ENCODE results near the gene CDC25C.

CDC25C gene

DNA sequence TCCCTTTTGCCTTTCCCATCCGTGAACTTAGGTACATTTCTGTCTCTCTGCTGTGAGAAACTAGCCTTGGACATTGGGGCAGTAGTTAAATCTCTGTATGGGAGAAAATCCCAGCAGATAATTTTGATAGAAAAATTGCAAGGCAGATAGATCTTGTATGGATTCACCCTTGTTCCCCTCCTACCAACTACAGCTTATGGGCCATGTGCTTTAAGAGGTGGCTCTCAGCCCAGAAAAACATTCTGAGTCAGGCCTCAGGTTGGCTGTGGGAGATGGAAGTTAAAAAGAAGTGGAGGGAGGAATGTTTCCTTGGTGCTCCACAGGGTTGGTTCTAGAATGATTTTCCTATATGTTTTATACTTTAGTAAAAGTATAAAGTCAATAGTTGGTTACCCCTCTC lies 19.5 kb upstream of the CDC25C start:
- no peak overlapping the region for H3K9ac ChIP-seq
- H3K27me3 ChIP-seq (ENCODE audit: control insufficient read depth, insufficient read depth, low read length): no peaks in the 10 kb centered on the region
- peaks cover 19% of the 10 kb centered on the region for H3K79me2 ChIP-seq
- TF ChIP-seq, protein P1, sequence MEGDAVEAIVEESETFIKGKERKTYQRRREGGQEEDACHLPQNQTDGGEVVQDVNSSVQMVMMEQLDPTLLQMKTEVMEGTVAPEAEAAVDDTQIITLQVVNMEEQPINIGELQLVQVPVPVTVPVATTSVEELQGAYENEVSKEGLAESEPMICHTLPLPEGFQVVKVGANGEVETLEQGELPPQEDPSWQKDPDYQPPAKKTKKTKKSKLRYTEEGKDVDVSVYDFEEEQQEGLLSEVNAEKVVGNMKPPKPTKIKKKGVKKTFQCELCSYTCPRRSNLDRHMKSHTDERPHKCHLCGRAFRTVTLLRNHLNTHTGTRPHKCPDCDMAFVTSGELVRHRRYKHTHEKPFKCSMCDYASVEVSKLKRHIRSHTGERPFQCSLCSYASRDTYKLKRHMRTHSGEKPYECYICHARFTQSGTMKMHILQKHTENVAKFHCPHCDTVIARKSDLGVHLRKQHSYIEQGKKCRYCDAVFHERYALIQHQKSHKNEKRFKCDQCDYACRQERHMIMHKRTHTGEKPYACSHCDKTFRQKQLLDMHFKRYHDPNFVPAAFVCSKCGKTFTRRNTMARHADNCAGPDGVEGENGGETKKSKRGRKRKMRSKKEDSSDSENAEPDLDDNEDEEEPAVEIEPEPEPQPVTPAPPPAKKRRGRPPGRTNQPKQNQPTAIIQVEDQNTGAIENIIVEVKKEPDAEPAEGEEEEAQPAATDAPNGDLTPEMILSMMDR (IDR thresholded peaks at IDR 0.05): no peak
- no peaks in the 10 kb centered on the region for H3K9me3 ChIP-seq (ENCODE audit: control insufficient read depth, low read length)
- no peak overlapping the region for H3K27ac ChIP-seq
- no peak overlapping the region for H2AFZ ChIP-seq
- H3K36me3 ChIP-seq (ENCODE audit: control insufficient read depth, insufficient read depth, low read length): no peaks in the 10 kb centered on the region
- peaks cover 13% of the 10 kb centered on the region for H3K4me1 ChIP-seq
- no peak overlapping the region for H3K4me3 ChIP-seq (ENCODE audit: low read depth, low read length)
- H3K4me2 ChIP-seq (ENCODE audit: low read length): no peak overlapping the region

DNA sequence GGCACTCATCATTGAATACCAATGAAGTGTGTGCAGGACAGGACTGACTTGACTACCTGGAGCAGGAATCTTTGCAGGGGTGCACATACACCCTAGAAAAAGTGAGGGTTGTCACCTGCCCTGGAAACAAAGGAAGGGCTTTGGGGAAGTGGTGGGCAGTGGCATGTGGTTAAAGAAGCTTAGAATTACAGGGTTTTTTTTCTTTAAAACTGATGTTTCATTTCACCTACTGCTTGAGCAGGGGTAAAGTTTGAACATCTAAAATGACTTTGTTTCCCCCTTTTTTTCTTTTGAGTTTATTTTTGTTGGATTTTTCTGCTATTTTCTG lies 18.9 kb upstream of the CDC25C start:
- Histone ChIP-seq H3K27me3 (ENCODE audit: control insufficient read depth, insufficient read depth, low read length) (no peaks in the 10 kb centered on the region), H3K4me2 (ENCODE audit: low read length) (no peak overlapping the region), H2AFZ (no peak overlapping the region), H3K4me3 (ENCODE audit: low read depth, low read length) (no peak overlapping the region), H3K36me3 (ENCODE audit: control insufficient read depth, insufficient read depth, low read length) (no peaks in the 10 kb centered on the region), H3K9me3 (ENCODE audit: control insufficient read depth, low read length) (no peaks in the 10 kb centered on the region), H3K9ac (no peak overlapping the region), H3K79me2 (peaks cover 14% of the 10 kb centered on the region), H3K4me1 (peaks cover 9% of the 10 kb centered on the region), H3K27ac (no peak overlapping the region)
- TF ChIP-seq, protein P1 (IDR thresholded peaks at IDR 0.05): no peak

DNA sequence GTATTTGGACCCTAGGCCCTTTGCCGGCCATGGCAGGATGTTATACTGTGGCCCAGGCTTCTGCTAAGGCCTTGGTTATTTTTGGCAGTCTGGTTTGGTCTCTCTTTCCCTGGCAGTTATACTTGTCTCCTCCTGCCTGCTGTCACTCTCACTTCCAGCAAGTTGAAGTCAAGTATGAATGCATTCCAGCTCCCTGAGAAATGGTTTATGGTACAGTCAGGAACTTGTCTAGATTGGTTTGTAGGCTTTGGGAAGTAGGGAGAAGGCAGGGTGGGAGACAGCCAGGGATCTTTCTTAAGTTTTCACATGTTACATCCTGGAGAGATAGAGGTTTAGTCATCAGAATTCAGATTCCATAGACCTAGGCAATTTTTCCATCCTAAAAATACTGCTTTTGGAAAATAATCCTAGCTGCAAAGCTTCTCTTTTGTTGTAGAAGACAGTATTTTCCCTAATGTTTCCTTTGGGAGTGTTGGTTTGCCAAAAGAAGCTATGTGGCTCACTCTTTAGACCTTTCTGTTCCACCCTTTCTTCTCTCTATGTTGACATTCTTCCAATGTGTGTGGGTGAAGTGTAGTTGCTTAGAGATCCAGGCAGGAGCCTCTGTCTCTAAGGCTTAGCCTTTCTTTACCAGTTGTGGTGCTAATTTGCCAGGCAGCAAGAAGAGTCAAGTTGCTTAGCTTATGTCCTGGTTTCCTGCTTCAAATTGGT lies 18.4 kb upstream of the CDC25C start:
- Histone ChIP-seq H3K9me3 (ENCODE audit: control insufficient read depth, low read length) (no peaks in the 10 kb centered on the region), H3K4me1 (peaks cover 4% of the 10 kb centered on the region), H3K9ac (no peak overlapping the region), H3K4me2 (ENCODE audit: low read length) (no peak overlapping the region), H3K27ac (no peak overlapping the region), H3K79me2 (peaks cover 8% of the 10 kb centered on the region), H2AFZ (no peak overlapping the region), H3K27me3 (ENCODE audit: control insufficient read depth, insufficient read depth, low read length) (no peaks in the 10 kb centered on the region), H3K36me3 (ENCODE audit: control insufficient read depth, insufficient read depth, low read length) (no peaks in the 10 kb centered on the region), H3K4me3 (ENCODE audit: low read depth, low read length) (no peak overlapping the region)
- TF ChIP-seq, protein P1 (IDR thresholded peaks at IDR 0.05): no peak

DNA sequence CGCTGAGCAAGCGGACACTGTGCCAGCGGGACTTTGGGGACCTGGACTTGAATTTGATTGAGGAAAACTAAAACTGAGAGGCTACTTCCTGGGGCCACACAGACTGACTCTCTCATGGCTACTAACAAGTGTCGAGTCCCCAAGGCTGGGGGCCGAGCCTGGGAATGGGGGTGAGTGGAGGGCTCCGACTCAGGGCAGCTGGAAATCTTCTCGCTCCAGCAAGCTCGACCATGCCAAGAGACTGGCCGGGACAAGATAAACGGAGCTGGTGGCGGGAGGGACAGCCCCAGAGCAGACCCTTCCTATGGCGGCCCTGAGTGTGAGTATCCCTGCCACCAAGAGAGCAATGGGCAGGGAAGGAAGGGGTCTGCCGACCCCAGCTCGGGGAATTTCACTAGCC lies 15.3 kb upstream of the CDC25C start:
- H3K79me2 ChIP-seq: no peaks in the 10 kb centered on the region
- H3K4me1 ChIP-seq: no peaks in the 10 kb centered on the region
- no peak overlapping the region for H3K27ac ChIP-seq
- no peak overlapping the region for H3K9ac ChIP-seq
- H3K4me2 ChIP-seq (ENCODE audit: low read length): no peak overlapping the region
- H3K9me3 ChIP-seq (ENCODE audit: control insufficient read depth, low read length): no peaks in the 10 kb centered on the region
- H3K36me3 ChIP-seq (ENCODE audit: control insufficient read depth, insufficient read depth, low read length): no peaks in the 10 kb centered on the region
- no peaks in the 10 kb centered on the region for H3K27me3 ChIP-seq (ENCODE audit: control insufficient read depth, insufficient read depth, low read length)
- no peak overlapping the region for H3K4me3 ChIP-seq (ENCODE audit: low read depth, low read length)
- TF ChIP-seq, protein P1 (IDR thresholded peaks at IDR 0.05): no peak
- H2AFZ ChIP-seq: no peak overlapping the region
